Left lung (tissue), 10 donors: ENCODE data around the gene ABAT. TPM values are rescaled to one million over a fixed set of nuclear protein-coding genes. Genes with fewer than 3 reads are reported as not detected.

Source experiments
- ATAC-seq: fragments of 200-7000 bp; cut with Tn5 transposase; one replicate; pipeline ENCODE4 v1.9.1; 2020; ENCODE audit warnings: moderate library complexity
- DNase-seq, 4 donors: peaks; one replicate each; pipeline ENCODE4 v3.0.0-alpha.2; 2013 to 2020
- H3K27ac ChIP-seq, 2 donors: fragments of 200-600 bp; sonication (generic) in 1 of 2; one replicate each; pipeline versions ENCODE4 v1.5.0 to v1.8.0; 2020 to 2021
- H3K27me3 ChIP-seq, 2 donors: fragments of 200-600 bp; sonication (generic) in 1 of 2; one replicate each; pipeline versions ENCODE4 v1.5.0 to v1.8.0; 2020 to 2021
- H3K36me3 ChIP-seq, 2 donors: fragments of 200-600 bp; sonication (generic) in 1 of 2; one replicate each; pipeline versions ENCODE4 v1.5.0 to v1.8.0; 2020 to 2021
- H3K4me1 ChIP-seq, 2 donors: fragments of 200-600 bp; one replicate each; pipeline ENCODE4 v1.8.0; 2021
- H3K4me3 ChIP-seq, 2 donors: fragments of 200-600 bp; sonication (generic) in 1 of 2; one replicate each; pipeline versions ENCODE4 v1.5.0 to v1.8.0; 2020 to 2021; ENCODE audit warnings: mild to moderate bottlenecking in 1 of 2
- H3K9me3 ChIP-seq, 2 donors: fragments of 200-600 bp; sonication (generic) in 1 of 2; one replicate each; pipeline versions ENCODE4 v1.5.0 to v1.8.0; 2020 to 2021
- CTCF ChIP-seq, 2 donors: fragments of 200-600 bp; sonication (generic) in 1 of 2; IDR thresholded peaks; one replicate each; pipeline versions ENCODE4 v1.5.0 to v1.8.0; 2021; ENCODE audit warnings: antibody characterized with exemption in 2 of 2
- intact Hi-C, 2 donors: fragments of 100-400 bp; cut with DNase I; formaldehyde crosslinking; loops; one replicate each; pipeline versions ENCODE4 v1.11.2 to v1.14.2; 2022
- polyA plus RNA-seq, 6 donors: library from polyadenylated mRNA; unstranded; fragments of 120-200 nt; gene quantifications; one replicate each; pipeline ENCODE4 v1.2.1, GENCODE V29; 2013; ENCODE audit not compliant: insufficient read length in 6 of 6
- total RNA-seq, 2 donors: library from RNA; stranded (reverse); fragmentation: NEBNext Ultra II Directional; extraction: Animal tissue kit (Norgen Biotek cat#: 25700); gene quantifications; one replicate each; pipeline ENCODE4 v1.2.1, GENCODE V29; 2021
- donor health status: DM: no; HTN: yes; CAD: no.
- donor health status: DM: no; HTN: no; CAD: no.

ABAT gene
- total and polyA plus RNA-seq, 8 donors: 8.0 to 42.6 (median 35.3) TPM

- intact Hi-C loops: no loop called here
- Histone ChIP-seq H3K9me3 (peaks cover 0 to 6% of the 10 kb centered on the region in 2 donors), H3K4me1 (no peaks in the 10 kb centered on the region), H3K4me3 (no peak overlapping the region), H3K27me3 (no peaks in the 10 kb centered on the region), H3K27ac (no peak overlapping the region), H3K36me3 (no peaks in the 10 kb centered on the region)
- TF ChIP-seq CTCF (IDR thresholded peaks at IDR 0.05): no peak
- ATAC-seq: peak; percentile 47
- DNase-seq: peak in 2 of 4 donors; percentile 44 to 80
Observed at GRCh38 chr16:8720080-8720966, 45.9 kb downstream of the ABAT start.

GRCh38 chr16:8720967-8721308 lies 46.5 kb downstream of the ABAT start:
- peaks cover 0 to 6% of the 10 kb centered on the region in 2 donors for H3K9me3 ChIP-seq
- no peak for ATAC-seq
- intact Hi-C loops: no loop called here
- TF ChIP-seq CTCF (IDR thresholded peaks at IDR 0.05): no peak
- no peaks in the 10 kb centered on the region for H3K27me3 ChIP-seq
- DNase-seq: no peak
- H3K4me1 ChIP-seq: no peaks in the 10 kb centered on the region
- H3K36me3 ChIP-seq: no peaks in the 10 kb centered on the region
- no peak overlapping the region for H3K27ac ChIP-seq
- H3K4me3 ChIP-seq: no peak overlapping the region

DNA sequence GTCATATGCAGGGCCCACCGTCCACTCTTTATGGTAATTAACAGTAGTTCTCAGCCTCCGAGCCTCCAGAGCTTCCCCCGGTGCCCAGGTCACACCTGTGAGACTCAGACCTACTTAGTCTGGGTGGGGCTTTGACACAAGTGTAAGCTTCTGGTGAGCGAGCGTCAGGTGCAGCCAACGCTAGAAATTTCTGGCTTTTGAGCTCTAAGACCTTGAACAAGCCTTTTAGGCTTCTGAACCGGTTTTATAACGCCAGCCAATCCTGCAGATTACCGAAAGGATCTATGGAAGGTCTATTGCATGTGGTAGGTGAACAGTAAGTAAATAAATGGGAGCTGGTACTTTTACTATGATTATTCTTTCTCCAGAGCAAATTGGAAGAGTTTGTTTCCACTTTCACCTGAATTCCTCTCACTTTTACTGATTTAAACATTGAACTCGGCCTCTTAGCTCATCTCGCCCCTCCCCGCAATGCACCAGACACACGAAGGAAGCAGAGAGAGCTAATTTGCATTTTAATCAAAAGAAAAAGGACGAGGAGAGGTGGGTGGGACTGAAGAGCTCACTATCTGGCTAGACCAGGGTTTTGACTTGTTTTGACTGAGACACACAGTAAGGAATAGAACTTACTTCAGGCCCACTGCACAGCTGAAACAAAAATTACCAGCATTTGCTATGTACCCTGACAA lies 47.1 kb downstream of the ABAT start:
- no peak for TF ChIP-seq CTCF (IDR thresholded peaks at IDR 0.05)
- peak in 1 of 4 donors; percentile 15 for DNase-seq
- peaks cover 0 to 6% of the 10 kb centered on the region in 2 donors for H3K9me3 ChIP-seq
- no peak overlapping the region for H3K27ac ChIP-seq
- no peak overlapping the region for H3K4me3 ChIP-seq
- ATAC-seq: peak; percentile 55
- H3K27me3 ChIP-seq: no peaks in the 10 kb centered on the region
- intact Hi-C loops: no loop called here
- no peaks in the 10 kb centered on the region for H3K4me1 ChIP-seq
- H3K36me3 ChIP-seq: no peaks in the 10 kb centered on the region

GRCh38 chr16:8722025-8722348 lies 47.6 kb downstream of the ABAT start:
- no peak overlapping the region for H3K27ac ChIP-seq
- TF ChIP-seq CTCF (IDR thresholded peaks at IDR 0.05): no peak
- H3K9me3 ChIP-seq: peaks cover 0 to 6% of the 10 kb centered on the region in 2 donors
- DNase-seq (no peak), ATAC-seq (no peak)
- H3K36me3 ChIP-seq: no peaks in the 10 kb centered on the region
- no peaks in the 10 kb centered on the region for H3K4me1 ChIP-seq
- intact Hi-C loops: no loop called here
- no peaks in the 10 kb centered on the region for H3K27me3 ChIP-seq
- no peak overlapping the region for H3K4me3 ChIP-seq

- TF ChIP-seq CTCF (IDR thresholded peaks at IDR 0.05): no peak
- Histone ChIP-seq H3K27me3 (no peaks in the 10 kb centered on the region), H3K36me3 (no peaks in the 10 kb centered on the region), H3K9me3 (no peaks in the 10 kb centered on the region), H3K4me1 (peaks cover 0 to 9% of the 10 kb centered on the region in 2 donors), H3K27ac (no peak overlapping the region), H3K4me3 (no peak overlapping the region)
- DNase-seq: no peak
- intact Hi-C loops: no loop called here
- ATAC-seq: no peak
Observed at GRCh38 chr16:8725513-8726178, 51.2 kb downstream of the ABAT start.
